IPS-NIHi11 (cell line): Measurements from ENCODE around the gene HSPA5.
A peak's percentile ranks its signal among the peaks of the same experiment; 100 is the strongest.
"Not testable (repeated sequence)": the region's sequence is repeated elsewhere in the genome, so short reads cannot be mapped to it uniquely, and the experiment has no call there.

Experiments used
- DNase-seq: peaks from one replicate; pipeline ENCODE4 v3.0.0; 2012; ENCODE audit warnings: mixed read lengths, low spot score

Gene HSPA5

GRCh38 chr9:125241000-125241862 is at the start of gene HSPA5:
HSPA5 (minus strand) TSS chr9:125241343; CDS start chr9:125241126, 217 bp downstream.
- peak; percentile 100 for DNase-seq

DNA sequence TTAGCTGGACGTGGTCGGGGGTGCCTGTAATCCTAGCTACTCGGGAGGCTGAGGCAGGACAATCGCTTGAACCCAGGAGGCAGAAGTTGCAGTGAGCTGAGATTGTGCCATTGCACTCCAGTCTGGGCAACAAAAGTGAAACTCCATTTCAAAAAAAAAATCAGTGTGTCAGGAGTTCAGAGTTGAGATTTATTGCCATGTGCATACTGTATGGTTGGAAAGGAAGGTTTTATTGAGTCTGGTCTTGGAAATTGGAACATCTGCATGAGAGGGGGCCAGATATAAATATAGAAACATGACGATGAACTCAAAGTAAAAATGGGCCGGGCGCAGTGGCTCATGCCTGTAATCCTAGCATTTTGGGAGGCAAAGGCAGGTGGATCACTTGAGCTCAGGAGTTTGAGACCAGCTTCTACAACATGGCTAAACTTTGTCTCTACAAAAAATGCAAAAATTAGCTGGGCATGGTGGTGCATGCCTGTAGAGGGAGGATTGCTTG is 45.8 kb upstream of the HSPA5 start:
- not testable (repeated sequence) for DNase-seq

DNA sequence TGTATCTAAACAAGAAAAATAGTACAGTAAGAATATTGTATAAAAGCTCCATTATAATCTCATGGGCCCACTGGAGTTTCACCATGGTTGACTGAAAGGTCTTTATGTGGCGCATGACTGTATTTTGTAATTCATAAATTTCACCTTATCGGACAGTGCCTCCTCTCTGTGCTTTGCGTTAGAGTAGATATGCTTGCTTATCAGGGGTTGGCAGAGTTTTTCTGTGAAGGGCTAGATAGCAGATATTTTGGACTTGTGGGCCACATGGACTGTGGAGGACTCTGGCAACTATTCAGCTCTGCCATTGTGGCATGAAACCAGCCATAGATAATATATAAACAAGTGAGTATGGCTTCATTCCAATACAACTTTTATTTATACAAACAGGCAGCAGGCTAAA is 43.7 kb upstream of the HSPA5 start:
- DNase-seq, result no peak

- no peak for DNase-seq
Observed at GRCh38 chr9:125280945-125281344, 39.8 kb upstream of the HSPA5 start.

- no peak for DNase-seq
Observed at GRCh38 chr9:125277411-125277810, 36.3 kb upstream of the HSPA5 start.

DNA sequence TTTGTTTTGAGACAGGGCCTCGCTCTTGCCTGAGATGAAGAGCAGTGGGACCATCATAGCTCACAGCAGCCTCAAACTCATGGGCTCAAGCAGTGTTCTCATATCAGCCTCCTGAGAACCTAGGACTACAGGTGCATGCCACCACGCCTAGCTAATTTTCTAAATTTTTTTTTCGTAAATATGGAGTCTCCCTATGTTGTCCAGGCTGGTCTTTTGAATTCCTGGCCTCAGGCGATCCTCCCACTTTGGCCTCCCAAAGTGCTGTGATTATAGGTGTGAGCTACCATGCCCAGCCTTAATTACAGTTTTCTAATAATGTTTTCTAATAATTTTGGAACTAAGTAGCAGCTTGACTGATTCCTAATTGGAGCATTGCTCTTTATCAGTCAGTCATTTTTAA is 35.6 kb upstream of the HSPA5 start:
- DNase-seq, result no peak

DNA sequence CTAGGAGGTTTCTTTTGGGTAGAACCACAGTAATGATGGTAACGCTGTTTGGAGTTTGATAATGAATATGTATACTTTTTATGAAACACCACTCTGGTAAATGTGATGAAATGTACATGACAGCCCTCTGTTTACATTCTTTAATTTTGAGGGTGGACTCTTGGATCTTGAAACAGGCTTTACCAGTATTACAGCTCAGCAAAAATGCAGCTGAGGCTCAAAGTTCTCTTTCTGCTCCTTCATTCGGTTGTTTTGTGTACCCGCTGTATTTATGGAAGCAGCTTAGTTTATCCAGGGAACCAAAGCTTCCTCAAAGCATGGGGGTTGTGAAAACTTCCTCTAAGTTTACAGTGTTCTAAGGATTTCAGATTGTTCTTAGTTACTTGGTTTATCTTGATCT is 31.6 kb upstream of the HSPA5 start:
- DNase-seq, result no peak

GRCh38 chr9:125271081-125271480 is 29.9 kb upstream of the HSPA5 start:
- DNase-seq, result no peak

- DNase-seq, result no peak
Observed at GRCh38 chr9:125269014-125269397, 27.9 kb upstream of the HSPA5 start.

- DNase-seq, result no peak
Observed at GRCh38 chr9:125268394-125269013, 27.4 kb upstream of the HSPA5 start.

DNA sequence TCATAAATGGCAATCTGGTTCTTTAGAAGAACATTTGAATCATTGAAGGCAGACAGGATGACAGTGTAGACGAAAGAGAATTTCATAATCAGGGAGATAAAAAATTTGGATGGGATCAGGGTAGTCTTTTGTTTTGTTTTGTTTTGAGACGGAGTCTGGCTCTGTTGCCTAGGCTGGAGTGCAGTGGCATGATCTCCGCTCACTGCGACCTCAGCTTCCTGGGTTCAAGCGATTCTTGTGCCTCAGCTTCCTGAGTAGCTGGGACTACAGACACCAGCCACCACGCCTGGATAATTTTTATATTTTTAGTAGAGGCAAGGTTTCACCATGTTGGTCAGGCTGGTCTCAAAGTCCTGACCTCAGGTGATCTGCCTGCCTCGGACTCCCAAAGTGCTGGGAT is 22.9 kb upstream of the HSPA5 start:
- DNase-seq, result not testable (repeated sequence)

DNA sequence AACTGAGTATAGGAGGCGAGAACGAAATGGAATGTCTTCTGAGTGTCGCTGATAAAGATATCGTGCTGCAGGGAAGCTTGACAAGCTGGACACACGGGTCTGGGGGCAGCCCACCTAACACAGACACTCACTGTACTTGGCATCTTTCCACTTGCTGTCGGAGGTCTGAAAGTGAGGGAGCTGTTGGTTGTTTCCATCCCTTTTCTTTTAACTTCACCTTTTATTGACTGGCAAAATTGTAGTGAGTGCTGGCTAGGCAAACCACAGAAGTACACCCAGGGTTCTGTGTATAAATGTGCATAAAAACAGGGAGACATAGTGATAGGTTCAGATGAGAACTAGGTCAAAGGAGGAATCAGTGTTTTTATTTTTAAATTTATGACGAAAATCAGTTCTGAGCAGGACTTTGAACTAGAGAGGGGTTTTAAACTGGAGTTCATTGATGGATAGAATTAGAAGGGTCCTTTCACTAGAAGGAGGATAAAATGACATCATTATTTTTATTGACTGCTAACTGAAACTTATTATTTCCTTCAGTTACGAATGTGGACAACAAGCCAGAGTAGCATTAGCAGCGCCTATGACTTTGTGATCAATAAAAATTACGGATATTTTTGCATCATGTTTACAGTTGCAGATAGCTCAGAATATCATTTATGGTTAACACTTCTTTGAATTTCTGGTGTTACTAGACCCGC is 21.3 kb upstream of the HSPA5 start:
- no peak for DNase-seq

GRCh38 chr9:125261501-125262293 is 20.6 kb upstream of the HSPA5 start, which contains the start of gene GAPVD1:
GAPVD1 (plus strand) TSS chr9:125261826; CDS start chr9:125298922, 37,096 bp downstream.
- peak; percentile 99 for DNase-seq

DNA sequence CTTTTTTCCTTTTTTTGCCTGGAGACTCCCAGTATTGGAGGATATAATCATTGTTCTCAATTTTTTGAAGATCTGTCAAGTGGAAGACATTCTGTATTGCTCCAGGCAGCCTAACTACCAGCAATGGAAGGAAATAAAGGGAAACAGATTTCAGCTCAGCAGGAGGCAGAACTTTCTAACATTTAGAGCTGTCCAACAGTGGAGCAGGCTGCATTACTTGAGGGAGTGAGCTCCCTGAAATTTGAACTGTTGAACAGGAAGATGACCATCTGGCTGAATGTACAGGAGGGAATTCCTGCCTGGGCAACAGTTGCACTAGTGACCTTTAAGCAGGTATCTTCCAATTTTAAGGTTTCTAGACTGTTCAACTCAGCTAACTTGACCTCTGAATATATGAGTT is 19.4 kb upstream of the HSPA5 start:
- DNase-seq, result no peak

DNA sequence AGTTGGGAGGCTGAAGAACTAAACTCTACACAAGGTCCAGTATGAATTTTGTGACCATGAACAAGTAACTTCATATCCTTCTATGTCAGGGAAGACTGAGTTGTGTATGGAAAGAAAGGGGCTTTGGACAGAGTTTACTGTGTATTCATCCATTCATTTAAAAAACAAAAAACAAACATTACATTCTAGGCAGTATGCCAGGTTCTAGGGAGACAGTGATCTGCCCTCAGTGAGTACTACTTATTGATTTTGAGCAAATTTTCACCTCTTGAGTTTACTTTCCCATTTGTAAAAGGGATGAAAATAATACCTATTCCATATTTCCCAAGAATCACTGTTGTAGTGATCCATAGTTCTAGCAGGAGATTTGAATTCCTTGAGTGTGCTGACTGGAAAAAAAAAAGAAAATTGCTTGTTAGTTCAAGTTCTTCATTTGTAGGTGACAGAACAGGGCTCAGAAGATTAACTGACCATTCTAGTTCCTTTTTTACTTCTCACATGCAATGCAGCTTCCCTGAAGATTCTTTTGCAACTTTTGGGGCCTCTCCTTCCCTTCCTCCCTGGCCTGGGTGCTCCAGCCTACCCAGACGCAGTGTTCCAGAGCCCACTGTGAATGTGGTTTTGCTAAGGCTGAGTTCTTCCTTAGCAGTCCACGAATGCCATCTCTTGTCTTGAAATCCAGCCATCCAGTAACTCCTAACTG is 17.8 kb upstream of the HSPA5 start:
- DNase-seq, result no peak

DNA sequence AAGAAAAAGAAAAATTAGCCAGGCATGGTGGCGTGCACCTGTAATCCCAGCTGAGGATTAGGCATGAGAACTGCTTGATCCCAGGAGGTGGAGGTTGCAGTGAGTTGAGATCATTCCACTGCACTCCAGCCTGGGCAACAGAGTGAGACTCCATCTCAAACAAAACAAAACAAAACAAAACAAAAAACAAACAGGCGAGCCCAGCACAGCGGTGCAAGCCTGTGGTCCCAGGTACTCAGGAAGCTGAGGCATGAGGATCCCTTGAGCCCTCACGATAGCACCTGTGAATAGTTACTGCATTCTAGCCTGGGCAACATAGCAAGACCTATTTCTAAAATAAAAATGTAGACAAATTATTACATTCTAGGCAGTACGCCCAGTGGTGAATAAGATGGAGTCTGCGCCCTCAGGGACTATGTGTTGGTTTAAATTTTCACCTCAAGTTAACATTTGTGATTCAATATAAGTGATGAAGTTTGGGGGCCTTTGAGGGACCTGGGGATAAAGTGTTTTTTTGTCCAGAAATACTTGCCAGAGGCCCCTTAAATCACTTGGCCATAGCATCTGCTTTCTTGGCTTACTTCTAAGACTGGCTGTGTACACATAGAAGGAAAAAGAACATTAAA is 17.1 kb upstream of the HSPA5 start:
- no peak for DNase-seq

GRCh38 chr9:125255781-125256391 is 14.7 kb upstream of the HSPA5 start:
- DNase-seq, result no peak

GRCh38 chr9:125254231-125254630 is 13.1 kb upstream of the HSPA5 start:
- no peak for DNase-seq

DNA sequence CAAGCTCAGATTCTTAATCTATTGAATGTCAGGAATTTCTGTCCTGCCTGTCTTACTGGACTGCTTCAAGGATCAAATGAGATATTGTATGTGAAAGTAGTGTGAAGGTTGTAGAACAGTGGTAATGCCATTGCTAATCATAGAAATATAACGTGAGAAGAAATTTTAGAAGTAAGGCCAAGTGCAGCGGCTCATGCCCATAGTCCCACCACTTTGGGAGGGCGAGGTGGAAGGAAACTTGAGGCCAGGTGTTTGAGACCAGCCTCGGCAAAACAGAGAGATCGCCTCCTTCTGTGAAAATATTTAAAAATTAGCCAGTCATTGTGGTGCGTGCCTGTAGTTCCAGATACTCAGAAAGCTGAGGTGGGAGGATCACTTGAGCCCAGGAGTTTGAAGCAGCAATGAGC is 5.1 kb upstream of the HSPA5 start:
- no peak for DNase-seq

DNA sequence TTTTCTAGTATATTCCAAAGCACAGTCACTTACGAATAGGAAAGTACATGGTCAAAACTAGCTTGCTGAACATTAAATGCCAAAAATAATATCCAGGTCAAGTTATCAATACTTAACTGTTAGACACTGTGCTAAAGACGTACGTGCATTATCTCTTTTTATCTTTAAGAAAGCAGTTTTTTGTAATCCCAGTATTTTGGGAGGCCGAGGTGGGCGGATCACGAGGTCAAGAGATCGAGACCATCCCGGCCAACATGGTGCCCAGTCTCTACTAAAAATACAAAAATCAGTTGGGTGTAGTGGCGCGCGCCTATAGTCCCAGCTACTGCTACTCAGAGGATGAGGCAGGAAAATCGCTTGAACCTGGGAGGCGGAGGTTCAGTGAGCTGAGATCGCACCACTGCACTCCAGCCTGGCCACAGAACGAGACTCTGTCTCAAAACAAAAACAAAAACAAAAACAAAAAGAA is 2.7 kb upstream of the HSPA5 start:
- no peak for DNase-seq
